ENCODE data around the gene CMAS.

CMAS gene

DNA sequence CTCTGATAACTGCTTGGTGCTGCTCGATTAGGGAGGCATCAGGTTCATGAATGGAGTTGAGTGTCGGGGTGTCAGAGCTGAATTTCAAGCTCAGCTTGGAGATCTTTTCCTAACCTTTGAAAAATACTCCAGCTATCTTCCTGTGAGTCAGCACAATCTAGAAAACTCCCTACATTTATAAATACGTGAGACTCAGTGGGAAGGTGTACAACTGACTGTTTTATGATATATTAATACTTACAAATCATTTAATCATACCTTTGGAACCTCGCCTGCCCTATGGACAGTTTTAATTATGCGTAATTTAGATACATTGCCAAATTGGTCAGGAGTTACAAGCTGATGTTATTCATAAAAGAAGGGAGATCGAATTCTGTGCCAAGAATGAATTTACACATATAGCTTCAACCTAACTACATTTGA lies 961 bp downstream of the CMAS start:
- Histone ChIP-seq H3K36me3 (ENCODE audit: insufficient read depth, low read length) (peaks cover 11% of the 10 kb centered on the region; the same call in 1 of the 2 replicates), H3K4me3 (ENCODE audit: low read depth in 1 of 2, low read length in 2 of 2) (peak overlapping the region; percentile 45 to 71; a peak in 3 of 4 replicates), H2AFZ (ENCODE audit: low read depth, low read length) (peak overlapping the region; percentile 73), H3K4me1 (ENCODE audit: insufficient read depth, low read length) (peaks cover 25% of the 10 kb centered on the region), H3K4me2 (ENCODE audit: insufficient read depth, low read length) (peak overlapping the region; percentile 69), H4K20me1 (ENCODE audit: insufficient read depth, low read length) (no peaks in the 10 kb centered on the region), H3K27me3 (ENCODE audit: insufficient read depth, low read length, poor library complexity) (no peaks in the 10 kb centered on the region), H3K9me3 (ENCODE audit: insufficient read depth, low read length, severe bottlenecking) (no peaks in the 10 kb centered on the region), H3K9ac (ENCODE audit: low read depth, low read length) (peak overlapping the region; percentile 85), H3K79me2 (ENCODE audit: insufficient read depth, low read length) (peaks cover 37% of the 10 kb centered on the region), H3K27ac (ENCODE audit: low read length) (peak overlapping the region; percentile 68)
- no peak for TF ChIP-seq EZH2 (IDR thresholded peaks at IDR 0.05; ENCODE audit: borderline replicate concordance, low read depth, low read length, severe bottlenecking)
- TF ChIP-seq, protein P1, sequence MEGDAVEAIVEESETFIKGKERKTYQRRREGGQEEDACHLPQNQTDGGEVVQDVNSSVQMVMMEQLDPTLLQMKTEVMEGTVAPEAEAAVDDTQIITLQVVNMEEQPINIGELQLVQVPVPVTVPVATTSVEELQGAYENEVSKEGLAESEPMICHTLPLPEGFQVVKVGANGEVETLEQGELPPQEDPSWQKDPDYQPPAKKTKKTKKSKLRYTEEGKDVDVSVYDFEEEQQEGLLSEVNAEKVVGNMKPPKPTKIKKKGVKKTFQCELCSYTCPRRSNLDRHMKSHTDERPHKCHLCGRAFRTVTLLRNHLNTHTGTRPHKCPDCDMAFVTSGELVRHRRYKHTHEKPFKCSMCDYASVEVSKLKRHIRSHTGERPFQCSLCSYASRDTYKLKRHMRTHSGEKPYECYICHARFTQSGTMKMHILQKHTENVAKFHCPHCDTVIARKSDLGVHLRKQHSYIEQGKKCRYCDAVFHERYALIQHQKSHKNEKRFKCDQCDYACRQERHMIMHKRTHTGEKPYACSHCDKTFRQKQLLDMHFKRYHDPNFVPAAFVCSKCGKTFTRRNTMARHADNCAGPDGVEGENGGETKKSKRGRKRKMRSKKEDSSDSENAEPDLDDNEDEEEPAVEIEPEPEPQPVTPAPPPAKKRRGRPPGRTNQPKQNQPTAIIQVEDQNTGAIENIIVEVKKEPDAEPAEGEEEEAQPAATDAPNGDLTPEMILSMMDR (IDR thresholded peaks at IDR 0.05; ENCODE audit: borderline replicate concordance, extremely low read depth, low read length, poor library complexity, severe bottlenecking) = no peak
- ATAC-seq (ENCODE audit: insufficient read depth, low read depth) (peak; percentile 27; the same call in 1 of the 3 replicates), DNase-seq (no peak)

GRCh38 chr12:22047494-22047893 lies 1.5 kb downstream of the CMAS start:
- H3K4me2 ChIP-seq (ENCODE audit: insufficient read depth, low read length) = peak overlapping the region; percentile 69
- peaks cover 25% of the 10 kb centered on the region for H3K4me1 ChIP-seq (ENCODE audit: insufficient read depth, low read length)
- H2AFZ ChIP-seq (ENCODE audit: low read depth, low read length) = no peak overlapping the region
- H3K4me3 ChIP-seq (ENCODE audit: low read depth in 1 of 2, low read length in 2 of 2) = peak overlapping the region; percentile 45 to 71; a peak in 2 of 4 replicates
- no peaks in the 10 kb centered on the region for H3K9me3 ChIP-seq (ENCODE audit: insufficient read depth, low read length, severe bottlenecking)
- H3K27me3 ChIP-seq (ENCODE audit: insufficient read depth, low read length, poor library complexity) = no peaks in the 10 kb centered on the region
- H3K36me3 ChIP-seq (ENCODE audit: insufficient read depth, low read length) = peaks cover 11% of the 10 kb centered on the region; the same call in 1 of the 2 replicates
- no peak for DNase-seq
- no peaks in the 10 kb centered on the region for H4K20me1 ChIP-seq (ENCODE audit: insufficient read depth, low read length)
- TF ChIP-seq, protein P1 (IDR thresholded peaks at IDR 0.05; ENCODE audit: borderline replicate concordance, extremely low read depth, low read length, poor library complexity, severe bottlenecking) = no peak
- TF ChIP-seq EZH2 (IDR thresholded peaks at IDR 0.05; ENCODE audit: borderline replicate concordance, low read depth, low read length, severe bottlenecking) = no peak
- ATAC-seq (ENCODE audit: insufficient read depth, low read depth) = no peak
- H3K27ac ChIP-seq (ENCODE audit: low read length) = 0 out of 2 replicates have a peak overlapping the region, but pooled peaks have one; percentile 68
- peak overlapping the region; percentile 85; the same call in 1 of the 2 replicates for H3K9ac ChIP-seq (ENCODE audit: low read depth, low read length)
- peaks cover 41% of the 10 kb centered on the region for H3K79me2 ChIP-seq (ENCODE audit: insufficient read depth, low read length)

- H3K79me2 ChIP-seq (ENCODE audit: insufficient read depth, low read length) = peaks cover 44% of the 10 kb centered on the region
- H3K4me2 ChIP-seq (ENCODE audit: insufficient read depth, low read length) = peak overlapping the region; percentile 69; the same call in 1 of the 2 replicates
- TF ChIP-seq EZH2 (IDR thresholded peaks at IDR 0.05; ENCODE audit: borderline replicate concordance, low read depth, low read length, severe bottlenecking) = no peak
- TF ChIP-seq, protein P1 (IDR thresholded peaks at IDR 0.05; ENCODE audit: borderline replicate concordance, extremely low read depth, low read length, poor library complexity, severe bottlenecking) = no peak
- peaks cover 25% of the 10 kb centered on the region for H3K4me1 ChIP-seq (ENCODE audit: insufficient read depth, low read length)
- H3K27me3 ChIP-seq (ENCODE audit: insufficient read depth, low read length, poor library complexity) = no peaks in the 10 kb centered on the region
- H3K36me3 ChIP-seq (ENCODE audit: insufficient read depth, low read length) = peaks cover 11% of the 10 kb centered on the region; the same call in 1 of the 2 replicates
- no peak for DNase-seq
- no peak overlapping the region for H3K27ac ChIP-seq (ENCODE audit: low read length)
- no peak overlapping the region for H2AFZ ChIP-seq (ENCODE audit: low read depth, low read length)
- ATAC-seq (ENCODE audit: insufficient read depth, low read depth) = no peak
- H3K9me3 ChIP-seq (ENCODE audit: insufficient read depth, low read length, severe bottlenecking) = no peaks in the 10 kb centered on the region
- no peak overlapping the region for H3K9ac ChIP-seq (ENCODE audit: low read depth, low read length)
- no peaks in the 10 kb centered on the region for H4K20me1 ChIP-seq (ENCODE audit: insufficient read depth, low read length)
- H3K4me3 ChIP-seq (ENCODE audit: low read depth in 1 of 2, low read length in 2 of 2) = no peak overlapping the region
These were observed 2.5 kb downstream of the CMAS start for GRCh38 chr12:22048351-22049041.
